HG03103 (cell line): Measurements from ENCODE around the gene ABCB9.
"Not testable (repeated sequence)": the region's sequence is repeated elsewhere in the genome, so short reads cannot be mapped to it uniquely, and the experiment has no call there.

ENCODE experiments used
- ATAC-seq: cut with Tn5 transposase; IDR thresholded peaks from one replicate; pipeline ENCODE4 v1.9.1; 2021; ENCODE audit warnings: low read depth; ENCODE audit not compliant: unreplicated experiment

The ABCB9 gene

GRCh38 chr12:122965851-122966742 is at the start of gene ABCB9:
Gene ABCB9, minus strand, starts transcription at chr12:122966463. Its CDS starts 6,228 bp downstream, at chr12:122960235.
- peak; percentile 85 for ATAC-seq

DNA sequence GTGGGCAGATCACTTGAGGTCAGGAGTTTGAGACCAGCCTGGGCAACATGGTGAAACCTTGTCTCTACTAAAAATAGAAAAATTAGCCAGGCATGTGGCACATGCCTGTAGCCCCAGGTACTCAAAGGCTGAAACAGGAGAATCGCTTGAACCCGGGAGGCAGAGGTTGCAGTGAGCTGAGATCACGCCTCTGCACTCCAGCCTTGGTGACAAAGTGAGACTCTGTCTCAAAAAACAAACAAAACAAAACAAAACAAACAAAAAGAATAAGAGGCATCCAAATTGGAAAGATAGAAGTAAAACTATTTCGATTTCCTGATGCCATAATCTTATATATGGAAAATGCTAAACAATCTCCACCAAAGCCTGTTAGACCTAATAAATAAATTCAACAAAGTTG is 48.2 kb upstream of the ABCB9 start:
- ATAC-seq, result not testable (repeated sequence)

- no peak for ATAC-seq
These were observed 47.2 kb upstream of the ABCB9 start for GRCh38 chr12:123013185-123014095.

DNA sequence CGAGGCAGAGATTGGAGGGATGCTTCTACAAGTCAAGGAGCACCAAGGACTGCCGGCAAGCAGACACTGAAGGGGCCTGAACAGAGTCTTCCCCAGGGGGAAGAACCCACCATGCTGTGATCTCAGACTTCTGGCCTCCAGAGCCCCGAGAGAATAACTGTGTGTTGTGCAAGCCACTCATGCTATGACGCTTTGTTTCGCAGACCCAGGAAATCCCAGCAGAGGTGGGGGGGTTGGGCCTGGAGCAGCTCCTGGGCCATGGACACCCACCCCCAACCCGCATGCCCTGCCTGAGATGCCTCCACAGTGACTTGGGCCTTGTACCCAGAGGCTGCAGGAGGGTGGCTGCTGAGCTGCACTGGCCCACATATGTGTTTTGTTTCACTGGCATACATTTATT is 45.4 kb upstream of the ABCB9 start:
- no peak for ATAC-seq

GRCh38 chr12:123010681-123011080 is 44.4 kb upstream of the ABCB9 start:
- ATAC-seq, result no peak

GRCh38 chr12:123010110-123010509 is 43.8 kb upstream of the ABCB9 start:
- ATAC-seq, result no peak

GRCh38 chr12:123006977-123007376 is 40.7 kb upstream of the ABCB9 start:
- no peak for ATAC-seq

- no peak for ATAC-seq
These were observed 38.9 kb upstream of the ABCB9 start for GRCh38 chr12:123005081-123005626.

GRCh38 chr12:123004287-123004686 is 38.0 kb upstream of the ABCB9 start:
- ATAC-seq, result no peak

GRCh38 chr12:123003257-123003656 is 37.0 kb upstream of the ABCB9 start:
- ATAC-seq, result no peak

GRCh38 chr12:123001464-123001863 is 35.2 kb upstream of the ABCB9 start:
- no peak for ATAC-seq

DNA sequence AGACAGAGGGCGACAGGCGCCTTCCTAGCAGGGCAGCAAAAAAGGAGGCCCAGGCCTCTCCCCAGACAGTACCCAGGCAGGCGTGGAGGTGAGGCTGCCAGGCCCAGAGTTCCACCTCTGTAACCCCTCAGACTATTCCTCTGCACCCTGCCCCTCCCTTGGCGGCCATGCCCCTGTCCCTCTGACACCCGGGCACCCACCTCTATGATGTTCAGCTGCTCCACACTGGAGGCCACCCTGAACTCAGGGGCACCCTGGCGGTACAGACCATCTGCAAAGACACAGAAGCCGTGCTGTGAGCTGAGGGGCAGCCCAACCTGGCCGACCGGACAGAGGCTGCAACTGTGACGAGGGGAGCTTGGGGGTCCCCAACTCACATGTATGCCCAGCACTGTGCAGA is 34.3 kb upstream of the ABCB9 start:
- ATAC-seq, result no peak

- ATAC-seq, result no peak
These were observed 33.7 kb upstream of the ABCB9 start for GRCh38 chr12:122999986-123000420.

GRCh38 chr12:122999196-122999946 is 33.1 kb upstream of the ABCB9 start:
- ATAC-seq, result no peak

GRCh38 chr12:122998316-122998715 is 32.1 kb upstream of the ABCB9 start:
- ATAC-seq, result no peak

DNA sequence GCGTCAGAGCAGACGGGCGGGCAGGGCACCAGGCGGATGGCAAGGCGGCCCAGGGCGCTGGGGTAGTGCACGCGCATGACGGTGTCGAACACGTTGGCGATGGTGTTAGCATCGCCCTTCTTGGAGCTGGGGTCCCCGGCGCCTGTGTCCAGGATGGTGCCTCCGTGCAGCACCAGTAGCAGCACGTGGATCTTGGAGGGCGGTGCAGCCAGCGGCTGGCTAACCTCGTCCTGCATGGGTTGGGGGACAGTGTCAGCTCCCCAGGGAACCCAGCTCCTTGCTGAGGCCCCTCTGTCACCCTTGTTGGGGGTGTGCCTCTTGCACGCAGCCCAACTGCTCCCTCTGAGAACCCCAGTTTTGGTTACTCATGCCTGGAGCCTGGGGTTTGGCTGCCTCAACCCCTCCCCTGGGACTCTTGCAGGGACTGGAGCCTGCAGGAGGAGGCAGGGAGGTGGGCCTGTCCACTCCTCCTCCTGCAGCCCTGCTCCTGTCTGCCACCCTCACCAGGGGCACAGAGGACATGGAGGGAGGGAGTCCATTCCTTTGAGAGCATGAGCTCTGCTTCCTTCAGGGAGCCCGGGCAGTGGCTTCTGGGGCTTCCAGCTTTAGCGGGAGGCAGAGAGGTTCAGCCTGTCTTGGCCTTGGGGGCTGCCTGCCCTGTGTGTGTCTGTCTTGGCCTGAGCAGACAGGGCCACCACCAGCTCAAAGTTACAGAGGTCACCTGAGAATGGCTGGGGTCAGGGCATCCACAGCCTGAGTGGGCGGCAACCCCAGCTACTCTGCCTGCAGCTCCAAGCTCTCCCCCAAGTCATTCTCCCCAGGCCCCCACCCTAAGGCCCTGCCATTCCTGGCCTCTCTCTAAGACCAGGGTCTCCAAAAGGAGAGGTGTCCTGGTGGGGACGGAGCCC is 31.3 kb upstream of the ABCB9 start:
- ATAC-seq, result no peak

GRCh38 chr12:122996621-122997342 is 30.5 kb upstream of the ABCB9 start:
- no peak for ATAC-seq

GRCh38 chr12:122996188-122996601 is 29.9 kb upstream of the ABCB9 start:
- ATAC-seq, result no peak
